Activated T-helper 1 cell treated with anti-CD3 and anti-CD28 coated beads, Interleukin-12 subunit alpha, Interleukin-12 subunit beta, Interleukin-2, Interleukin-4 antibody, amounts not matched to agents 30 ng/mL and 10 ng/mL and 1 ng/mL, durations not matched to agents 14 hours and 24 hours and 36 hours (primary cell): ENCODE measurements around the gene EPOP. TPM values are rescaled to one million over a fixed set of nuclear protein-coding genes. Genes with fewer than 3 reads are reported as not detected.

Source experiments
- DNase-seq: peaks from one replicate; pipeline ENCODE4 v3.0.0; 2021; ENCODE audit warnings: low spot score
- H3K27ac Mint-ChIP-seq: one replicate; pipeline ENCODE4 v1.8.0; 2021; ENCODE audit warnings: mild to moderate bottlenecking, mixed read lengths
- H3K27me3 Mint-ChIP-seq: one replicate; pipeline ENCODE4 v1.8.0; 2022; ENCODE audit warnings: mild to moderate bottlenecking, moderate library complexity, mixed read lengths; ENCODE audit not compliant: insufficient read depth
- H3K36me3 Mint-ChIP-seq: one replicate; pipeline ENCODE4 v1.8.0; 2021; ENCODE audit warnings: low read depth, mixed read lengths
- H3K4me1 Mint-ChIP-seq: one replicate; pipeline ENCODE4 v1.8.0; 2021; ENCODE audit warnings: low read depth, mixed read lengths
- H3K4me3 Mint-ChIP-seq: one replicate; pipeline ENCODE4 v1.8.0; 2021; ENCODE audit warnings: mild to moderate bottlenecking, moderate library complexity, mixed read lengths
- H3K9me3 Mint-ChIP-seq: one replicate; pipeline ENCODE4 v1.8.0; 2021; ENCODE audit warnings: mixed read lengths
- intact Hi-C: fragments of 100-400 bp; cut with micrococcal nuclease; formaldehyde crosslinking; loops from one replicate; pipeline ENCODE4 v1.15.1; 2024
- total RNA-seq: library from RNA; stranded (reverse); gene quantifications from 2 replicates; pipeline ENCODE4 v1.2.3, GENCODE V29; 2022

The EPOP gene
- total RNA-seq, 1 donor from 2014 or later = 56.5 TPM

DNA sequence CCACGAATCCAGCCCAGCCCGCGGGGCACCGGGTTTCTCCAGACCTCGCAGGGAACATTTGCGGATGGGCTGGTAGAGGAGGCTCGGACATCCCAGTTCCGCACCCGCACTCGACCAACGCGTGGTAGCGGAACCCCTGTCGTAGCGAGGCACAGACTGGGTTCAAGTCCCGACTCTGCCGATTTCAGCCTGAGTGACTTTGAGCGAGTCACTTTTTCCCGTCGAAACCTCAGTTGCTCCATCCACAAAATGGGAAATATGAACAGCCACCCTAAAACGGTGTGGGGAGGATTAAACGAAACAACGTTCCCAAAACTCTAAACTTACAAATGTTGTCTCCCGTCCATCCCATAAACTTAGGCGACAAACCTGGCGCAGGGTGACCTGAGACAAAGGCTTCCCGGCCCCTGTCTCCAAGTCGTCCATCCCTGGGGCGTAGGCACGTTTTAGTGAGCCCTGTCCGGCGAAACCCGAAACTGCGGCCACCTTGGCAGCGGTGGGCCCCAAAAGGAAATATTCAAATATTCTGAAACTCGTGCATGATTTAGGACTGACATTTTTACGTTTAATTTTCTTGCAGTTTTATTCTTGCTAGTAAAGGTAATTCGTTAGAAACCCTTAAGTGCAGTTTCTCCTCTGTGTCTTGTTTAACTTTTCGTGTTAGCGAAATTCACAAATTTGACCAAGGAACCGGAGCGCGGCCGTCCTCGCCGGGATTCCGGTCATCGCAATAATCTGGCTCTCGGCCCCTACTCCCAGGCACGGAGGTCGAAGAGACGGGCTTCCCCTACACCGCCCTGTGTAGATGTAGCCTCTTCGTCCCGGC, 28.4 kb upstream of the EPOP start:
- Mint-ChIP-seq H3K4me1 (peaks cover 66% of the 10 kb centered on the region), H3K4me3 (peak overlapping the region; percentile 97), H3K9me3 (peaks cover 4% of the 10 kb centered on the region), H3K27me3 (no peaks in the 10 kb centered on the region), H3K27ac (peak overlapping the region; percentile 98), H3K36me3 (peaks cover 23% of the 10 kb centered on the region)
- DNase-seq = no peak
- intact Hi-C loops = loop anchor here (5.0 to 10.0 kb wide), 4 partner anchors 149 to 1862 kb away; partner anchors contain the start of genes CCR7, FBXL20, RPL23 and SYNRG

DNA sequence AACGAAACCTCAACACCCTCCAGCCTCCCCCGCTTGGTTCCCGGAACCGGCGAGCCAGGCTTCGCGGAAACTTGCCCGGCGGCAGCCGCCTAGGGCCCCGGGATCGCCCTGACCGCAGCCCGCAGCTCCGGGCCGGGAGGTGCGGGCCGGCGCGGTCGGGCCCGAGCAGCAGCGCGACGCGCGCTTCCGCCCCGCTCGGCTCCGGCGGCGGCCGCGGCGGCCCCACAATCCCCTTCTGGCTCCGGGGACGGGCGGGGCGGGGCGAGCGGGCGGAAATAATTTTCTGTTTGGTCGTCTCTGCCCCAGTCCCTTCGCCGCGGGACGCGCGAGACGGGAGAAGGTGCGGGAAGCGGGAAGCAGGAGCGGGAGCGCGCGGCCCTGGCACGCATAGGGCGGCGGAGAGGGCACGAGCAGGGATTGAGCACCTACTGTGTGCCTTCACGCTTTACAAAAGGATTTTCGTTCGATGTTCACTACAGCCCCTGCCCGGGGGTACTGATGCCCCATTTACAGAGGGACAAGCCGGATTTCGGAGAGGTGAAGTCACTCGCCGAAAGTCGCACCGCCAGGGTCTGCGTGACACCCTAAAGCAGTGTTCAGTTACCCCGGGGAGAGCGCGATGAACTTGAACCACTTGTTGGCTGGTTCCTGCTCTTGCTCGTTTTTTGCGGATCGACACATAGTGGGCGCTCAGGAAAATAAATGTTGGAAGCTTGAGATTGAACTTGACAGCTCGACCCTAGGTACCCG, 27.6 kb upstream of the EPOP start:
- peaks cover 15% of the 10 kb centered on the region for H3K36me3 Mint-ChIP-seq
- H3K27ac Mint-ChIP-seq = peak overlapping the region; percentile 99
- H3K4me3 Mint-ChIP-seq = peak overlapping the region; percentile 97
- H3K4me1 Mint-ChIP-seq = peaks cover 65% of the 10 kb centered on the region
- intact Hi-C loops = loop anchor here (5.0 to 10.0 kb wide), 4 partner anchors 150 to 1862 kb away; partner anchors contain the start of genes CCR7, FBXL20, RPL23 and SYNRG
- H3K27me3 Mint-ChIP-seq = no peaks in the 10 kb centered on the region
- peaks cover 4% of the 10 kb centered on the region for H3K9me3 Mint-ChIP-seq
- DNase-seq = peak; percentile 75

DNA sequence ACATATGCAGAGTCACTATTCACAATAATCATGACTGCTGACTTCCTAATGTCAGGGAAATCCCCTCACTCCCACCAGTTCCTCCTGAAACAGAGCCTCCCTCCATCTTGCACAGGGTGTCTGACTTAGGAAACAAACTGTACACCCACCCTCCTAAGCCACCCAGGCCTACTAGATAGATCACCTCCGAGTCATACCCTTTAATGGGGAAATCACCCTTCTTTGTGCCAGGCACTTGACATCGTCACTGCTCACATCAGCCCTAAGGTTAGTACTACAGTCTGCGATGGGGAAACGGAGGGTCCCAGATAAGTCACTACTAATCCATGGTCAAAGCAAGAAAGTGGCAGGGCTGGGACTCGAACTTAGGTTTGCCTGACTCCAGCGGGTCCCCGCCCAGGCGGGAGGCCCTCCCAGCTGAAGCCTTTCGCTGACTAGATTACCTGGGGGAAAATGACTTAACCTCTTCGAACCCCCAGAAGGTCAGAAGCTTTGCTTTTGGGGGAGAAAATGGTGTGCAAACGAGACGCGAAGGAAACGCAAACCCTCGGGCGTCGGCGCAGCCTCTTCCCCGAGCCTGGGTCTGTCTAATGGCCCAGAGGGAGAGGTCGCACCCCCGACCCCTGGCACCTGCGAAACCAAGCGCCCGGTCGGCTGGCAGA, 26.9 kb upstream of the EPOP start:
- peak overlapping the region; percentile 99 for H3K27ac Mint-ChIP-seq
- H3K4me3 Mint-ChIP-seq = peak overlapping the region; percentile 83
- H3K4me1 Mint-ChIP-seq = peaks cover 65% of the 10 kb centered on the region
- H3K36me3 Mint-ChIP-seq = peaks cover 12% of the 10 kb centered on the region
- no peaks in the 10 kb centered on the region for H3K27me3 Mint-ChIP-seq
- DNase-seq = peak; percentile 66
- peaks cover 4% of the 10 kb centered on the region for H3K9me3 Mint-ChIP-seq
- intact Hi-C loops = loop anchor here (1.0 to 10.0 kb wide), 9 partner anchors 24 to 1863 kb away; partner anchors contain the start of genes CCR7, FBXL20, LASP1 and PSMB3

DNA sequence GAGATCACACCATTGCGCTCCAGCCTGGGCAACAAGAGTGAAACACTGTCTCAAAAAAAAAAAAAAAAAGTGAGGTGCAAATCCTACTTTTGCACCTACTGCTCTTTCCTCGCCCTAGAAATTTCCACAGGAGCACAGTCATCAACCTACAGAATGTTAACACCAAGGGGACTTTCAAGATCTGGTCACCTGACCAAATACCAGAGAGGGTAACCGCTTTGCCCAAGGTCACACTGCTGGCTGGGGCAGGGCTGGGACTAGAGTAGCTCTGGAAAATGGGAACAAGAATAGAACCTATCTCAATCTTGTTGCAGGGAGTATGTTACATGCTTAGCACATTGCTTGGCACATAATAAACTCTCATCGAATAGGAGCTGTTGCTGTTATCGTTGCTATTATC, 24.0 kb upstream of the EPOP start:
- H3K4me3 Mint-ChIP-seq = no peak overlapping the region
- peaks cover 4% of the 10 kb centered on the region for H3K9me3 Mint-ChIP-seq
- H3K36me3 Mint-ChIP-seq = peaks cover 3% of the 10 kb centered on the region
- no peaks in the 10 kb centered on the region for H3K27me3 Mint-ChIP-seq
- peaks cover 55% of the 10 kb centered on the region for H3K4me1 Mint-ChIP-seq
- H3K27ac Mint-ChIP-seq = peak overlapping the region; percentile 33
- intact Hi-C loops = no loop called here
- DNase-seq = no peak

DNA sequence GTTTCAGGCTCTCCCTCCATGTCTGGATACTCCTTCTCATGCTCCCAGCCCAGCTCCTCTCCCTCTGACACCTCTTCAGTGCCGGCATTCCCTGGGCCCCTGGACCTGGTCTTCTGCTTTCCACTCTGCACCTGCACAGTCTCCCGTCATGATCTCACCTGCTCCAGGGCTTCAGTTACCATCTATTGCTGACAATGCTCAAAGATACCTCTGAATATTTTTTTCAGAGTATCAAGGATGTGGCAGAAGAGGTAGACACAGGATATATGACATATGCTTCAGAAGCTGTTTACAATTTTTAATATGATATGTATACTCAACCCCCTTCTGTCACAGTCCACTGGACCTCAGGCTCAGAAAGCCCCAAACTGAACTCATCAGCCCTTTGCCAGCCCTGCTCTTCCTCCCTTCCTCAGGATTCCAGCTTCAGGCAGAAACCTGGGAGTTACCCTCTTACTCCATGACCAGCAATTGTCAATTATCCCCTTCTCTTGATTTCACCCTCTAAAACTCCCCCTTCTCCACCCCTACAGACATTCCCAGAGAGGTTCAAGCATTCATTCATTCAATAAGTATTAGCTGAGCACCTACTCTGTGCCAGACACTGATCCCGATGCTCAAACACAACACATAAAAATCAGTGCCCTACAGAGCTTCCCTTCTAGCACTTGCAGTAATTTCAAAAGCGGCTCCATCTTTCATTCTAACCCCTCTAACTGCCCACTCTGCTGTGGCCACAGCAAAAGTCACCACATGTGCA, 22.5 kb upstream of the EPOP start:
- H3K36me3 Mint-ChIP-seq = peaks cover 3% of the 10 kb centered on the region
- peak overlapping the region; percentile 16 for H3K4me3 Mint-ChIP-seq
- H3K27me3 Mint-ChIP-seq = no peaks in the 10 kb centered on the region
- H3K9me3 Mint-ChIP-seq = peaks cover 4% of the 10 kb centered on the region
- DNase-seq = no peak
- peaks cover 45% of the 10 kb centered on the region for H3K4me1 Mint-ChIP-seq
- H3K27ac Mint-ChIP-seq = peak overlapping the region; percentile 70
- intact Hi-C loops = no loop called here

DNA sequence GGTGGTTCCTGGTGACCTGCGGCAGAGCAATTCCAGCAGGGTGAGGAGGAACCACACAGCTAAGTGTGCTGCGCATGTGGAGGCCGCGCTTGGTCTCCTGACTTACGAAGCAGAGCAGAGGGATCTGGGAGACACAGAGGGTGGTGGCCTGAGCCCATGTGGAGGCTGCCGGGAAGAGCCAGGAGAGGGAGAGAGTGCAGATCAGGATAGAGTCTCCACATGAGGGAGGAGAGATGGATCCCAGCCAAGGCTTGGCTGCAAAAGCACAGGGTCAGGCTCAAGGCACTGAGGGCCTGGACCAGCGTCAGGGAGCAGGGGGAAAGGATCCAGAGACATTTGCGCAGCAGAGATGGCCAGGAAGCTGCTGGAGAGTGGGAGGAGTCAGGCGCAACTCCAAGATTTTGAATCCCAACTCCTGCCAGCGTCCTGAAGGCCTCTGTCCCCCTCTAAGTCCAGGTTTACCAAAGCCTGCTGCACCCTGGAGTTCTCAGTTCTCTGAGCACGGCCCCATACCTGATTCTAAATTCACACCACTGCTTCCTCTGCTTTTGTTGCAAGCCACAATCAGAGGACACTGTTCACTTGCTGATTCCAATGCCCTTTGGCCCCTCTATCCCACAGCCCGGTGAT, 19.1 kb upstream of the EPOP start:
- no peak for DNase-seq
- no peak overlapping the region for H3K4me3 Mint-ChIP-seq

DNA sequence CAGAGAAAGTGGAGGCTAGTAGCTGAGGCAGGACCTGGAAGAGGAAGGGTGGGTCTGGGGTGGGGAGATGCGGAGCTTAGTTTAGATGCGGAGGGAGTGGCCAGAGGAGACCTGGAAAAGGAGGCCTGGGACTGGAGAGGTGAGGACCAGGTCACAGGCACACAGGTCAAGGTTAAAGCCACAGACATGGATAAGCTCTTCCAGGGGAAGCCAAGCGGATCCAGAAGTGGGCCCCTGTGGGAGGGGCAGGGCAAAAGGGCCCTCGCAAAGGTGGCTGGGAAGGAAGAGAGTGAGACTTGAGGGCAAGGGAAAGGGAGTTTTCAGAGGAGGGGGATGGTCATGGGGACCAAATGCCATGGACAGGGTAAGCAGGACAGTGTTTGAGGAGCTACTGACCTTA, 16.4 kb upstream of the EPOP start:
- Mint-ChIP-seq H3K27ac (no peak overlapping the region), H3K4me3 (no peak overlapping the region), H3K4me1 (no peaks in the 10 kb centered on the region), H3K36me3 (no peaks in the 10 kb centered on the region), H3K27me3 (no peaks in the 10 kb centered on the region), H3K9me3 (no peaks in the 10 kb centered on the region)
- no peak for DNase-seq
- intact Hi-C loops = no loop called here

More for the DNA sequence above, 19.1 kb upstream of the EPOP start:
- H3K4me1 Mint-ChIP-seq = peaks cover 19% of the 10 kb centered on the region
- no peaks in the 10 kb centered on the region for H3K27me3 Mint-ChIP-seq
- H3K27ac Mint-ChIP-seq = no peak overlapping the region
- no peaks in the 10 kb centered on the region for H3K9me3 Mint-ChIP-seq
- intact Hi-C loops = no loop called here
- H3K36me3 Mint-ChIP-seq = no peaks in the 10 kb centered on the region

DNA sequence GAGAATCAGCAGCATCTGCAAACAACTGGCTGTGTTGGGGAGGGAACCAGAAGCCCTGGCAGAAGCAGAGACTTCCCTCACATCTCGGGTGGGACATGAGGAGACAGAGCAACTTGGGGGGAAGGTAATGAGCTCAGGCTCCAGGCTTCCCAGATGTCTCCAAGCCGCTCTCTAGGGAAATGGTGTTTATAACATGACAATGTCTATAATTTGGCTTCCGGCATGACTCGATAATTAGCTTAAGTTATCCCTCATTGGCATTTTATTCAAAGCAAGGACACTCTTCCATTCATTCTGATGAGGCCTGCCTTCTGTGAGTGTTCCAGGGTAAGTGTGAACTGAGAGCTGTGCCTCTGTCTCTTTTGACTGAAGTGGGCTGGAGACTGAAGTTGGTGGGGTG, 15.6 kb upstream of the EPOP start:
- peaks cover 3% of the 10 kb centered on the region for H3K27me3 Mint-ChIP-seq
- intact Hi-C loops = no loop called here
- no peaks in the 10 kb centered on the region for H3K36me3 Mint-ChIP-seq
- no peak overlapping the region for H3K4me3 Mint-ChIP-seq
- H3K4me1 Mint-ChIP-seq = no peaks in the 10 kb centered on the region
- DNase-seq = no peak
- H3K27ac Mint-ChIP-seq = no peak overlapping the region
- H3K9me3 Mint-ChIP-seq = no peaks in the 10 kb centered on the region

DNA sequence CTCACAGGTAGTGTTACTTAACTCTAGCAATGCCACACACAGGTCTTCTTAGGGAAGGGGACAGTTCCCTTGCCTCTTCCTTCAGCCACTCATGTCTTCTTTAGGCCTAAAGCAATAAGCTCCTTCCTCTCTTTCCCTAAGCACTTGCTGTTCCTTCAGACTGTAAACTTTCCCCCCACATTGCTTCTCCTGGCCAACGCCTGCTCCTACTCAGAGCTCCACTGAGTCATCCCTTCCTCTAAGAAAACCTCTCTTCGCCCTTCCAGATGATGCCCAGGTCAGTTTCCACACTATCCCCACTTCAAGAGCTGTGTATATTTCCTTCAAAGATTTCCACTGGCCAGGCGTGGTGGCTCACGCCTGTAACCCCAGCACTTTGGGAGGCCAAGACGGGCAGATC, 12.5 kb upstream of the EPOP start:
- Mint-ChIP-seq H3K36me3 (no peaks in the 10 kb centered on the region), H3K4me1 (no peaks in the 10 kb centered on the region), H3K4me3 (no peak overlapping the region), H3K27me3 (peaks cover 5% of the 10 kb centered on the region), H3K9me3 (no peaks in the 10 kb centered on the region), H3K27ac (no peak overlapping the region)
- intact Hi-C loops = no loop called here
- no peak for DNase-seq

DNA sequence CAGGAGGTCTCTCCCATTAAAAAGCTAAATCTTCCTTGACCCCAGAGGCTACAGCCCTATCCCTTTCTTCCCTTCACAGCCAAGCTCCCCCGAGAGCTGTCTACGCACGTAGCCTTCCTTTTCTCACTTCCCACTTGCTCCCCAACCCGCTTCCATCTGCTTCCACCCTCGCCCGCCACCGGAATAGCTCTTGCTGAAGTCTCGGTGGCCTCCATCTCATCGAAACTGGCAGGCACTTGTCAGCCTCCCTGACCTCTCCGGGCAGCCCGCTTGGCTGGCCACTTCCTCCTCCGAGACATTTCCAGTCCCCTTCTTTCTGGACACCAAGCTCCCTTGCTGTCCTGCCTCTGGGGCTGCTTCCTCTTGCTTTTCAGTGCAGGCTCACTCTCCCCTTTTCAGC, 10.7 kb upstream of the EPOP start:
- H3K4me1 Mint-ChIP-seq = no peaks in the 10 kb centered on the region
- intact Hi-C loops = no loop called here

DNA sequence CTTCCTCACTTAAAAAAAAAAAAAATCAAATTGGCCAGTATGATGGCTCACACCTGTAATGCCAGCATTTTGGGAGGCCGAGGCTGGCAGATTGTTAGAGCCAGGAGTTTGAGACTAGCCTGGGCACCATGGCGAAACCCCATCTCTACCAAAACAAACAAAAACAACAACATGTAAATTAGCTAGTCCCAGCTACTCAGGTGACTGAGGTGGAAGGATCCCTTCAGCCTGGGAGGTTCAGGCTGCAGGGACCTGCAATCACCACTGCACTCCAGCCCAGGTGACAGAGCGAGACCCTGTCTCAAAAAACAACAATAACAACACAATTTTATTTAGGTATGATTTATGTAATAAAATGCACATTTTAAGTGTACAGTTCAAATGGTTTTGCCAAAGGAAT, 6.3 kb upstream of the EPOP start:
- no peaks in the 10 kb centered on the region for H3K9me3 Mint-ChIP-seq
- H3K27ac Mint-ChIP-seq = no peak overlapping the region
- no peak for DNase-seq
- H3K36me3 Mint-ChIP-seq = no peaks in the 10 kb centered on the region
- H3K27me3 Mint-ChIP-seq = peaks cover 5% of the 10 kb centered on the region
- H3K4me1 Mint-ChIP-seq = peaks cover 13% of the 10 kb centered on the region
- H3K4me3 Mint-ChIP-seq = no peak overlapping the region
- intact Hi-C loops = no loop called here

More for the DNA sequence above, 10.7 kb upstream of the EPOP start:
- Mint-ChIP-seq H3K9me3 (no peaks in the 10 kb centered on the region), H3K27me3 (peaks cover 5% of the 10 kb centered on the region), H3K4me3 (no peak overlapping the region), H3K36me3 (no peaks in the 10 kb centered on the region), H3K27ac (no peak overlapping the region)
- DNase-seq = no peak

DNA sequence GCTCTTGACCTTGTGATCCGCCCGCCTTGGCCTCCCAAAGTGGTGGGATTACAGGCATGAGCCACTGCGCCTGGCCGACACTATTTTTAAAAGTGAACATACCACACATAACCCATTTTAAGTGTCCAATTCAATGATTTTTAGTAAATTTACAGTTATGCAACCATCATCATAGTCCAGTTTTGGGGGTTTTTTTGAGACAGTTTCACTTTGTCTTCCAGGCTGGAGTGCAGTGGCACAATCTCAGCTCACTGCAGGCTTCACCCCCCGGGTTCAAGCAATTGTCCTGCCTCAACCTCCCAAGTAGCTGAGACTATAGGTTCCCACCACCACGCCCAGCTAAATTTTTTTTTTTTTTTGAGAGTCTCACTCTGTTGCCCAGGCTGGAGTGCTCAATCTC, 3.1 kb upstream of the EPOP start:
- no peak for DNase-seq
- Mint-ChIP-seq H3K36me3 (no peaks in the 10 kb centered on the region), H3K27ac (no peak overlapping the region), H3K4me1 (peaks cover 29% of the 10 kb centered on the region), H3K9me3 (no peaks in the 10 kb centered on the region), H3K27me3 (peaks cover 3% of the 10 kb centered on the region), H3K4me3 (no peak overlapping the region)
- intact Hi-C loops = loop anchor here (1.0 to 2.0 kb wide), 4 partner anchors 23 to 121 kb away; partner anchors contain the start of genes PIP4K2B and PSMB3
